Measurements from ENCODE around the gene UNC13B.

- TF ChIP-seq GATAD2A (CRISPR knock-in tag; IDR thresholded peaks at IDR 0.05): no peak
- TF ChIP-seq ZSCAN30 (CRISPR knock-in tag; IDR thresholded peaks at IDR 0.05): no peak
- no peak for TF ChIP-seq ZNF30 (CRISPR knock-in tag; IDR thresholded peaks at IDR 0.05)
Observed at GRCh38 chr9:35293376-35293964, 131.7 kb downstream of the UNC13B start.
